Fibroblast of villous mesenchyme (primary cell): ENCODE data around the gene C3. TPM values are rescaled to one million over a fixed set of nuclear protein-coding genes. Genes with fewer than 3 reads are reported as not detected.

Experiments used
- DNase-seq: peaks from one replicate; pipeline ENCODE4 v3.0.0-alpha.2; 2010; ENCODE audit warnings: low read depth
- H3K4me3 ChIP-seq: 2 replicates; pipeline ENCODE4 v1.5.1; 2011; ENCODE audit warnings: low read depth, mild to moderate bottlenecking, low read length
- total RNA-seq: library from RNA; depleted of rRNA; stranded (reverse); fragments of >200 nt; gene quantifications from 2 replicates; pipeline ENCODE4 v1.2.3, GENCODE V29; 2012
- TF ChIP-seq, protein P1 (sequence below): IDR thresholded peaks from 2 replicates; pipeline ENCODE4 v1.5.1; 2012; ENCODE audit warnings: low read depth, mild to moderate bottlenecking, low read length; ENCODE audit not compliant: insufficient read depth

The C3 gene
- total RNA-seq, 1 donor, result 76.0 TPM

DNA sequence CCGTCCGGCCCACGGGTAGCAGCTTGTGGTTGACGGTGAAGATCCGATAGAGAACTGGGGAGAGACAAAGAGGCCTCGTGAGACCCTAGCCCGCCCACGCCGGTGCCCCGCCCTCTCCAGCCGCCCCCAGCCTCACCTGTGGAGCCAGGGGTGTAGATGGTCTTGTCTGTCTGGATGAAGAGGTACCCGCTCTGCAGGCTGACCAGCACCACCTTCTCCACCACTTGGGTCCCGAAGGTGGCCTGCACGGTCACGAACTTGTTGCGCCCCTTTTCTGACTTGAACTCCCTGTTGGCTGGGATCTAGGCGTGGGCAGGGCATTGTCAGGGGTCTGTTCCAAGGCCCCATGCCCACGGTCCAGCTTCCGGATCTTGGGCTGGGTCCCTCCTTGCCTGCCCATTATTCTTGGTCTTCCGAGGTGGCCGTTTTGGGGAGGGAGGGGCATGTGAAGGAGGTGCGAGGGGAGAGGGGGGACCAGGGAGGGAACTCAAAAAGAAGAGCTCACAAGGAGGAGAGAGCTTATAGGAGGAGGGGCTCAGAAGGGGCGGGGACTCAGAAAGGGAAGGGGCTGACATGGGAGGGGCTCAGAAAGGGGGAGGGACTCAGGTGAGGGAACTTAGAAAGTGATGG, 2.2 kb downstream of the C3 start:
- no peak overlapping the region for H3K4me3 ChIP-seq
- DNase-seq, result no peak
- TF ChIP-seq, protein P1, sequence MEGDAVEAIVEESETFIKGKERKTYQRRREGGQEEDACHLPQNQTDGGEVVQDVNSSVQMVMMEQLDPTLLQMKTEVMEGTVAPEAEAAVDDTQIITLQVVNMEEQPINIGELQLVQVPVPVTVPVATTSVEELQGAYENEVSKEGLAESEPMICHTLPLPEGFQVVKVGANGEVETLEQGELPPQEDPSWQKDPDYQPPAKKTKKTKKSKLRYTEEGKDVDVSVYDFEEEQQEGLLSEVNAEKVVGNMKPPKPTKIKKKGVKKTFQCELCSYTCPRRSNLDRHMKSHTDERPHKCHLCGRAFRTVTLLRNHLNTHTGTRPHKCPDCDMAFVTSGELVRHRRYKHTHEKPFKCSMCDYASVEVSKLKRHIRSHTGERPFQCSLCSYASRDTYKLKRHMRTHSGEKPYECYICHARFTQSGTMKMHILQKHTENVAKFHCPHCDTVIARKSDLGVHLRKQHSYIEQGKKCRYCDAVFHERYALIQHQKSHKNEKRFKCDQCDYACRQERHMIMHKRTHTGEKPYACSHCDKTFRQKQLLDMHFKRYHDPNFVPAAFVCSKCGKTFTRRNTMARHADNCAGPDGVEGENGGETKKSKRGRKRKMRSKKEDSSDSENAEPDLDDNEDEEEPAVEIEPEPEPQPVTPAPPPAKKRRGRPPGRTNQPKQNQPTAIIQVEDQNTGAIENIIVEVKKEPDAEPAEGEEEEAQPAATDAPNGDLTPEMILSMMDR, result no peak

DNA sequence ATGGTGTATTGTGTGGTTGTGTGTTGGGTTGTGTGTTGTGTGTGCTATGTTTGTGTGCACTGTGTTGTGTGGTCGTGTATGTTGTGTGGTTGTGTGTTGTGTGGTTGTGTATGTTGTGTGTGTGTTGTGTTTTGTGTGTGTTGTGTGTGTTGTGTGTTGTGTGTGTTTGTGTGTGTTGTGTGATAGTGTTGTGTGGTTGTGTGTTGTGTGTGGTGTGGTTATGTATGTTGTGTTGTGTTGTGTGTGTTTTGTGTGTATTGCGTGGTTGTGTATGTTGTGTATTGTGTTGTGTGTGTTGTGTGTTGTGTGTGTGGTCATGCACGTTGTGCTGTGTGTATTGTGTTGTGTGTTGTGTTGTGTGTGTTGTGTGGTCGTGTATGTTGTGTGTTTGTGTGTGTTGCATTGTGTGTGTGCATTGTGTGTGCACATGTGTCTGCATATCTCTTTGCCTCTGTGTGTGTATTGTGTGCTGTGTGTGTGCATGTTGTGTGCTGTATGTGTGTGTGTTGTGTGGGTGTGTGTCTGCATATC, 2.9 kb downstream of the C3 start:
- TF ChIP-seq, protein P1, result no peak
- no peak for DNase-seq
- H3K4me3 ChIP-seq, result no peak overlapping the region

DNA sequence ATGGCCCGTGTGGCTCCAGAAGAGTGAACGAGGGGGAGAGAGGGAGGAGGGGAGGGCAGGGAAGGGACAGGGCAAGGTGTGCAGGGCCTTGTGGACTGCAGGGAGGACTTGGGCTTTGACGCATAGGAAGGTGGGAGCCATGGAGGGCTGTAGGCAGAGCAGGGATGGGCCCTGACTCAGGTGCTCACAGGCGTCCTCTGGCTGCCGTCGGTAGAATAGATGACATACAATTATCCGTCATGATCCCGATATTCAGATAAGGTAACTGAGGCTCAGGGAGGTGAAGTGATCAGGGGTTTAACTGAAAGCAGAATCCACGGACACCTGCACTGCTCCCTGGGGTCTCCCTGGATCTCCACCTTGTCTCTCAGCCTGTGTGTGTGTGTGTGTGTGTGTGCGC, 3.4 kb downstream of the C3 start:
- DNase-seq, result no peak
- H3K4me3 ChIP-seq, result no peak overlapping the region
- TF ChIP-seq, protein P1, result no peak

DNA sequence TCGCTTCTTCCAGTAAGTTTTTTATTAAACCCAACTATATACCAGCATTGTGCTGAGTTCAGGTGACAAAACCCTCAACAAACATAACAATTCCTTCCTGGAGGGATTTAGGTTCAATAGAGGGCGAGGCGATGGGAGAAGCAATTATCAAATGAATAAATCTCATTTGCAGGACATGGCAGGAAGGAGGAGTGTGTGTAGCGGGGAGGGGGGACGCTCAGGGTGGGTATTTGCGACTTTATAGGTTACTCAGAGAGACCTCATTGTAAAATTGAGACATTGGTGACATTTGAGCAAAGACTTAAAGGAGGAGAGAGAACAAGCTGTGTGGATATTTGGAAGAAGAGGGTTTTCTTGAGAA, 3.9 kb downstream of the C3 start:
- H3K4me3 ChIP-seq, result no peak overlapping the region
- TF ChIP-seq, protein P1, result no peak
- no peak for DNase-seq

DNA sequence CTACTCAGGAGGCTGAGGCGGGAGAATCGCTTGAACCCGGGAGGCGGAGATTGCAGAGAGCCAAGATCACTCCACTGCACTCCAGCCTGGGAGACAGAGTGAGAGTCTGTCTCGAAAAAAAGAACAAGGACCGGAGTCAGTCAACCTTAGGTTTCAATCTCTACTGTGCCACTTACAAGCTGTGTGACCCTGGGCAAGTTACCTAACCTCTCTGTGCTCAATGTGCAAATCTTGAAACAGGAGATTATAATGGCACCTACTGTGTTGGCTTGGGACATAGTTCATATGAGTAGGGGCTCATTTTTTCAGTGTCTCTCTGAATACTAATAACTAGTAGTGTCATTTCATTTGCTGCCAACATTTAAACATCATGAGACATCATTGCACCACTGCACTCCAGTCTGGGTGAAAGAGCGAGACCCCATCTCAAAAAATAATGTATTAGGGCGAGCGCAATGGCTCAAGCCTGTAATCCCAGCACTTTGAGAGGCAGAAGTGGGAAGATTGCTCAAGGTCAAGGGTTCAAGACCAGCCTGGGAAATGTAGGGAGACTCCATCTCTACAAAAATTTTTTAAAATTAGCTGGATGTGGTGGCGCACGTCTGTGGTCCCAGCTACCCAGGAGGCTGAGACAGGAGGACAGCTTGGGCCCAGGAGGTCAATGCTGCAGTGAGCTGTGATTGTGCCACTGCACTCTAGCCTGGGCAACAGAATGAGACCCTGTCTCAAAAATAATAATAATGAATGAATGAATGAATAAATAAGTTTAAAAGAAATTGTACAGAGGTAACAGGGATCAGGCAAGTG, 5.5 kb downstream of the C3 start:
- no peak overlapping the region for H3K4me3 ChIP-seq
- TF ChIP-seq, protein P1, result no peak
- DNase-seq, result no peak

DNA sequence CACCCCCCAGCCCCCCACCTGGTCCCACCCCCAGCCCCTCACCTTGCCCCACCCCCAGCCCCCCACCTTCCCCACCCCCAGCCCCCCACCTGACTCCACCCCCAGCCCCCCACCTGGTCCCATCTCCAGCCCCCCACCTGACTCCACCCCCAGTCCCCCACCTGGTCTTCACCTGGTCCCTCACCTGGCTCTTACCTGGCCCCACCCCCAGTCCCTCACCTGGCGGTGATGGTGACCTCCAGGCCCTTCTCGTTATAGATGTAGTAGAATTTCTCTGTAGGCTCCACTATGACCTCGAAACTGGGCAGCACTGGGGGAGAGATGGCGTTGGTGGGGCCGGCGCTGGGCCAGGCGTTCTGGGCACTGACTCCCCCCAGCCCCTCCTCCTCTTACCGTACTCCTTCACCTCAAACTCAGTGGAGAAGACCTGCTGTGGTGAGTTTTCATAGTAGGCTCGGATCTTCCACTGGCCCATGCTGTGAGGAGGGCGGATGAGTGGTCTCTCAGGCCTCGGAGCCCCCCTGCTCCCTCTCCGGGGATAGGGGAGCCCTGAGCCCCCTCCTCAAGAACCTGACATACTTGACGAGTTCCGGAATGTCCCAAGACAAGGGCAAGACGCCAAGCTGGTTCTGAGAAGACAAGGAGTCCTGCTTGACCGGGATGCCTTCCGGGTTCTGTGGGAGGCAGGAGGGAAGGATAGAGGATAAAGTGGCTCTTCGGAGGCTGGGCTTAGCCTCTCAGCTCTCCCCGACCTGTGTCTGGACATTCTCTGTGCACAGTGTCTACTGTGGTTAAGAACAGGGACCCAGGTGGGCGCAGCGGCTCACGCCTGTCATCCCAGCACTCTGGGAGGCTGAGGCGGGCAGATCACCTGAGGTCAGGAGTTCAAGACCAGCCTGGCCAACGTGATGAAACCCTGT, 6.4 kb downstream of the C3 start:
- TF ChIP-seq, protein P1, result no peak
- DNase-seq, result no peak
- no peak overlapping the region for H3K4me3 ChIP-seq
